Right atrium auricular region (tissue), 2 donors: ENCODE measurements around the gene SFT2D2. TPM values are rescaled to one million over a fixed set of nuclear protein-coding genes. Genes with fewer than 3 reads are reported as not detected.

Experiments used
- DNase-seq: peaks from one replicate; pipeline ENCODE4 v3.0.0-alpha.2; 2019; ENCODE audit warnings: low spot score
- H3K27ac ChIP-seq, 2 donors: fragments of 200-600 bp; sonication (generic); 1 replicate in 1 of 2; 2 replicates in 1 of 2; pipeline ENCODE4 v1.5.1; 2016 to 2019
- H3K27me3 ChIP-seq, 2 donors: fragments of 200-600 bp; sonication (generic); one replicate each; pipeline versions ENCODE4 v1.5.1 to v1.6.0; 2017 to 2019
- H3K36me3 ChIP-seq: fragments of 200-600 bp; sonication (generic); one replicate; pipeline ENCODE4 v1.5.1; 2016
- H3K4me1 ChIP-seq, 2 donors: fragments of 200-600 bp; sonication (generic); one replicate each; pipeline versions ENCODE4 v1.5.1 to v1.6.0; 2017 to 2019
- H3K4me3 ChIP-seq, 2 donors: fragments of 200-600 bp; sonication (generic); 1 replicate in 1 of 2; 2 replicates in 1 of 2; pipeline ENCODE4 v1.5.1; 2017 to 2019; ENCODE audit warnings: mild to moderate bottlenecking in 1 of 2, moderate library complexity in 1 of 2
- H3K9me3 ChIP-seq, 2 donors: fragments of 200-600 bp; sonication (generic); one replicate each; pipeline ENCODE4 v1.5.1; 2019
- total RNA-seq, 2 donors: library from RNA; depleted of rRNA; stranded (reverse); fragments of >200 nt; gene quantifications; one replicate each; pipeline ENCODE4 v1.1.0, GENCODE V29; 2016
- TF ChIP-seq, protein P1 (sequence below), 2 donors: fragments of 200-600 bp; sonication (generic); IDR thresholded peaks; one replicate each; pipeline ENCODE4 v1.5.1; 2019; ENCODE audit warnings: antibody characterized with exemption in 2 of 2

SFT2D2 gene
- total RNA-seq, 2 donors from 2014 or later: 12.5 to 23.7 TPM

DNA sequence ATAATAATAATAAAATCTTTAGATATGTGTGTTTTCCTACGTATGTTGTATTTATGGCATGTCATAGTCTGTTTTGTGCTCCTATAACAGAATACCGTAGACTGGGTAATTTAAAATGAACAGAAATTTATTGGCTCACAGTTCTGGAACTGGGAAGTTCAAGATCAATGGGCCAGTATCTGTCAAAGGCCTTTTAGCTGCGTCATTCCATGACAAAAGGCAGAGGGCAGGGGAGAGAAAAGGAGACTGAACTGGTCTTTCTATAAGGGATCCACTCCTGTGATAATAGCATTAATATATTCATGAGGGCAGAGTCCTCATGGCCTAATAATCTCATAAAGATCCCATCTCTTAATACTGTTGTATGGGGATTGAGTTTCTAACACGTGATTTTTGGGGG, 7.1 kb upstream of the SFT2D2 start:
- Histone ChIP-seq H3K36me3 (no peaks in the 10 kb centered on the region), H3K4me1 (no peaks in the 10 kb centered on the region), H3K9me3 (no peaks in the 10 kb centered on the region), H3K27me3 (no peaks in the 10 kb centered on the region), H3K27ac (no peak overlapping the region), H3K4me3 (no peak overlapping the region)
- TF ChIP-seq, protein P1, sequence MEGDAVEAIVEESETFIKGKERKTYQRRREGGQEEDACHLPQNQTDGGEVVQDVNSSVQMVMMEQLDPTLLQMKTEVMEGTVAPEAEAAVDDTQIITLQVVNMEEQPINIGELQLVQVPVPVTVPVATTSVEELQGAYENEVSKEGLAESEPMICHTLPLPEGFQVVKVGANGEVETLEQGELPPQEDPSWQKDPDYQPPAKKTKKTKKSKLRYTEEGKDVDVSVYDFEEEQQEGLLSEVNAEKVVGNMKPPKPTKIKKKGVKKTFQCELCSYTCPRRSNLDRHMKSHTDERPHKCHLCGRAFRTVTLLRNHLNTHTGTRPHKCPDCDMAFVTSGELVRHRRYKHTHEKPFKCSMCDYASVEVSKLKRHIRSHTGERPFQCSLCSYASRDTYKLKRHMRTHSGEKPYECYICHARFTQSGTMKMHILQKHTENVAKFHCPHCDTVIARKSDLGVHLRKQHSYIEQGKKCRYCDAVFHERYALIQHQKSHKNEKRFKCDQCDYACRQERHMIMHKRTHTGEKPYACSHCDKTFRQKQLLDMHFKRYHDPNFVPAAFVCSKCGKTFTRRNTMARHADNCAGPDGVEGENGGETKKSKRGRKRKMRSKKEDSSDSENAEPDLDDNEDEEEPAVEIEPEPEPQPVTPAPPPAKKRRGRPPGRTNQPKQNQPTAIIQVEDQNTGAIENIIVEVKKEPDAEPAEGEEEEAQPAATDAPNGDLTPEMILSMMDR (IDR thresholded peaks at IDR 0.05): no peak
- no peak for DNase-seq

DNA sequence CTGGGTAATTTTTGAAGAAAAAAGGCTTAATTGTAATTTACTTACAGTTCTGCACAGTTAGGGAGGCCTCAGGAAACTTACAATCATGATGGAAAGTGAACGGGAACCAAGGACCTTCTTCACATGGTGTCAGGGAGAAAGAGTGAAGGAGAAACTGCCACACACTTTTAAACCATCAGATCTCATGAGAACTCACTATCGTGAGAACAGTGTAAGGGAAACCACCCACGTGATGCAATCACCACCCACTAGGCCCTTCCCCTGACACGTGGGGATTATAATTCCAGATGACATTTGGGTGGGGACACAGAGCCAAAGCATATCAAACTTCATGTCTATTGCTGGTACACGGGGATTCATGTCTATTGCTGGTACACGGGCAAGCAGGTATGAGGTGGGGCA, 5.3 kb upstream of the SFT2D2 start:
- Histone ChIP-seq H3K27me3 (no peaks in the 10 kb centered on the region), H3K9me3 (no peaks in the 10 kb centered on the region), H3K36me3 (no peaks in the 10 kb centered on the region), H3K4me3 (no peak overlapping the region), H3K27ac (no peak overlapping the region), H3K4me1 (no peaks in the 10 kb centered on the region)
- TF ChIP-seq, protein P1 (IDR thresholded peaks at IDR 0.05): no peak
- DNase-seq: no peak

GRCh38 chr1:168221275-168221674, 4.5 kb upstream of the SFT2D2 start:
- TF ChIP-seq, protein P1 (IDR thresholded peaks at IDR 0.05): no peak
- Histone ChIP-seq H3K27me3 (no peaks in the 10 kb centered on the region), H3K27ac (no peak overlapping the region), H3K4me1 (peaks cover 0 to under 1% of the 10 kb centered on the region in 2 donors), H3K36me3 (no peaks in the 10 kb centered on the region), H3K4me3 (no peak overlapping the region), H3K9me3 (no peaks in the 10 kb centered on the region)
- DNase-seq: no peak

- H3K27ac ChIP-seq: no peak overlapping the region
These were observed 2.5 kb upstream of the SFT2D2 start for GRCh38 chr1:168223261-168223660.

GRCh38 chr1:168223681-168224540, 1.9 kb upstream of the SFT2D2 start:
- H3K4me1 ChIP-seq: peaks cover 0 to 27% of the 10 kb centered on the region in 2 donors
- no peak overlapping the region for H3K27ac ChIP-seq
- H3K36me3 ChIP-seq: no peaks in the 10 kb centered on the region
- no peak for DNase-seq
- H3K4me3 ChIP-seq: no peak overlapping the region
- TF ChIP-seq, protein P1 (IDR thresholded peaks at IDR 0.05): no peak
- H3K9me3 ChIP-seq: no peaks in the 10 kb centered on the region
- H3K27me3 ChIP-seq: no peaks in the 10 kb centered on the region

More at GRCh38 chr1:168223261-168223660, 2.5 kb upstream of the SFT2D2 start:
- DNase-seq: no peak
- Histone ChIP-seq H3K27me3 (no peaks in the 10 kb centered on the region), H3K36me3 (no peaks in the 10 kb centered on the region), H3K9me3 (no peaks in the 10 kb centered on the region), H3K4me1 (peaks cover 0 to 20% of the 10 kb centered on the region in 2 donors), H3K4me3 (no peak overlapping the region)
- TF ChIP-seq, protein P1 (IDR thresholded peaks at IDR 0.05): no peak
